Naive thymus-derived CD4-positive, alpha-beta T cell (primary cell): ENCODE measurements around the gene PAXX. TPM values are rescaled to one million over a fixed set of nuclear protein-coding genes. Genes with fewer than 3 reads are reported as not detected.
A peak's percentile ranks its signal among the peaks of the same experiment; 100 is the strongest.

ENCODE experiments used
- ATAC-seq: fragments of 150-1000 bp; cut with Tn5 transposase; 2 replicates; pipeline ENCODE4 v1.10.0; 2021; ENCODE audit warnings: mild to moderate bottlenecking, moderate library complexity
- CTCF ChIA-PET: fragments of 350-600 bp; sonication (Branson Sonifier 250); formaldehyde crosslinking; loops from one replicate; lab custom pipeline; 2021; ENCODE audit warnings: antibody characterized with exemption; lab: Charles Lee
- POLR2A ChIA-PET: fragments of 350-600 bp; sonication (Branson Sonifier 250); formaldehyde crosslinking; loops from one replicate; lab custom pipeline; 2021; ENCODE audit warnings: antibody characterized with exemption, inconsistent platforms; lab: Charles Lee
- DNase-seq, 9 donors: peaks; one replicate each; pipeline versions ENCODE4 v3.0.0 to v3.0.0-alpha.2; 2020 to 2022; ENCODE audit warnings: mixed read lengths in 1 of 9
- H3K27ac ChIP-seq: one replicate; pipeline ENCODE4 v1.7.0; 2013; ENCODE audit warnings: mild to moderate bottlenecking, low read depth, low read length, moderate library complexity
- H3K27me3 ChIP-seq, 2 donors: one replicate each; pipeline ENCODE4 v1.7.0; 2013; ENCODE audit warnings: low read length in 2 of 2, mild to moderate bottlenecking in 2 of 2, moderate library complexity in 2 of 2; ENCODE audit not compliant: control insufficient read depth in 2 of 2, insufficient read depth in 2 of 2
- H3K36me3 ChIP-seq, 3 experiments: 1 replicate in 2 of 3; 2 replicates in 1 of 3; pipeline ENCODE4 v1.7.0; 2013; ENCODE audit warnings: low read length in 3 of 3, mild to moderate bottlenecking in 3 of 3, moderate library complexity in 1 of 3; ENCODE audit not compliant: insufficient read depth in 3 of 3, control insufficient read depth in 2 of 3
- H3K4me1 ChIP-seq, 2 donors: one replicate each; pipeline ENCODE4 v1.7.0; 2013; ENCODE audit warnings: low read length in 2 of 2, mild to moderate bottlenecking in 2 of 2, moderate library complexity in 1 of 2; ENCODE audit not compliant: control insufficient read depth in 2 of 2, insufficient read depth in 2 of 2
- H3K4me3 ChIP-seq: 2 replicates; pipeline ENCODE4 v1.7.0; 2013; ENCODE audit warnings: mild to moderate bottlenecking, low read length
- H3K9me3 ChIP-seq, 3 experiments: 1 replicate in 2 of 3; 2 replicates in 1 of 3; pipeline ENCODE4 v1.7.0; 2013; ENCODE audit warnings: low read length in 3 of 3; ENCODE audit not compliant: control insufficient read depth in 2 of 3
- H3K27ac Mint-ChIP-seq, 9 donors: one replicate each; pipeline ENCODE4 v1.8.0; 2020 to 2022; ENCODE audit warnings: mixed read lengths in 9 of 9, mild to moderate bottlenecking in 8 of 9, moderate library complexity in 5 of 9, inconsistent platforms in 2 of 9
- H3K27me3 Mint-ChIP-seq, 5 donors: one replicate each; pipeline ENCODE4 v1.8.0; 2021 to 2022; ENCODE audit warnings: mixed read lengths in 5 of 5, mild to moderate bottlenecking in 1 of 5
- H3K36me3 Mint-ChIP-seq, 5 donors: one replicate each; pipeline ENCODE4 v1.8.0; 2020 to 2022; ENCODE audit warnings: mixed read lengths in 5 of 5, mild to moderate bottlenecking in 3 of 5, inconsistent platforms in 1 of 5
- H3K4me1 Mint-ChIP-seq, 7 donors: one replicate each; pipeline ENCODE4 v1.8.0; 2020 to 2022; ENCODE audit warnings: mixed read lengths in 7 of 7, mild to moderate bottlenecking in 3 of 7, inconsistent platforms in 1 of 7
- H3K4me3 Mint-ChIP-seq, 10 donors: one replicate each; pipeline ENCODE4 v1.8.0; 2020 to 2022; ENCODE audit warnings: mild to moderate bottlenecking in 10 of 10, mixed read lengths in 10 of 10, moderate library complexity in 6 of 10, inconsistent platforms in 2 of 10
- H3K9me3 Mint-ChIP-seq, 11 donors: one replicate each; pipeline ENCODE4 v1.8.0; 2020 to 2022; ENCODE audit warnings: mixed read lengths in 11 of 11, mild to moderate bottlenecking in 4 of 11, inconsistent platforms in 1 of 11, moderate library complexity in 1 of 11
- intact Hi-C, 2 donors: fragments of 100-400 bp; cut with micrococcal nuclease; formaldehyde crosslinking; loops; one replicate each; pipeline ENCODE4 v1.15.1; 2023
- polyA plus RNA-seq, 2 donors: library from polyadenylated mRNA; unstranded; fragments of 300-500 nt; fragmentation: Illumina TruSeq; gene quantifications; one replicate each; pipeline ENCODE4 v1.2.3, GENCODE V29; 2021
- total RNA-seq, 6 experiments: library from RNA in 5 of 6; stranded (reverse) in 5 of 6; gene quantifications; 1 replicate in 5 of 6; 2 replicates in 1 of 6; pipeline ENCODE4 v1.2.3 and lab custom pipeline; 2021 to 2026

PAXX gene
- total and polyA plus RNA-seq, 7 experiments from 2014 or later = 49.3 to 78.2 (median 66.0) TPM

- no peaks in the 10 kb centered on the region for H3K9me3 Mint-ChIP-seq
- peaks cover 0 to 5% (median 0%) of the 10 kb centered on the region in 5 donors for H3K36me3 Mint-ChIP-seq
- Histone ChIP-seq H3K27ac (no peak overlapping the region), H3K4me3 (no peak overlapping the region), H3K36me3 (peaks cover 0 to 29% (median 0%) of the 10 kb centered on the region in 3 experiments), H3K4me1 (no peaks in the 10 kb centered on the region), H3K9me3 (no peaks in the 10 kb centered on the region), H3K27me3 (no peaks in the 10 kb centered on the region)
- ChIA-PET POLR2A (no interaction called here), CTCF (interaction anchor here (0.6 to 0.8 kb wide), 2 partner anchors 11 to 190 kb away, joined by 3 to 5 read pairs; no protein-coding TSS in a partner anchor)
- DNase-seq (no peak), ATAC-seq (no peak)
- no peak overlapping the region for H3K27ac Mint-ChIP-seq
- no peaks in the 10 kb centered on the region for H3K27me3 Mint-ChIP-seq
- H3K4me3 Mint-ChIP-seq = no peak overlapping the region
- peaks cover 0 to 3% (median 0%) of the 10 kb centered on the region in 7 donors for H3K4me1 Mint-ChIP-seq
- intact Hi-C loops = no loop called here
These were observed 25.7 kb downstream of the PAXX start for GRCh38 chr9:137017791-137018497.

GRCh38 chr9:137018761-137019559, 26.7 kb downstream of the PAXX start:
- Histone ChIP-seq H3K27me3 (no peaks in the 10 kb centered on the region), H3K9me3 (no peaks in the 10 kb centered on the region), H3K36me3 (peaks cover 0 to 29% (median 0%) of the 10 kb centered on the region in 3 experiments), H3K4me3 (no peak overlapping the region), H3K27ac (no peak overlapping the region), H3K4me1 (no peaks in the 10 kb centered on the region)
- H3K27ac Mint-ChIP-seq = no peak overlapping the region
- no peak overlapping the region for H3K4me3 Mint-ChIP-seq
- ChIA-PET CTCF (interaction anchor here (0.6 kb wide), 3 partner anchors 25 to 655 kb away, joined by 4 to 8 read pairs (median 5); no protein-coding TSS in a partner anchor), POLR2A (no interaction called here)
- no peaks in the 10 kb centered on the region for H3K27me3 Mint-ChIP-seq
- H3K9me3 Mint-ChIP-seq = no peaks in the 10 kb centered on the region
- H3K4me1 Mint-ChIP-seq = peaks cover 0 to 3% (median 0%) of the 10 kb centered on the region in 7 donors
- H3K36me3 Mint-ChIP-seq = peaks cover 0 to 5% (median 0%) of the 10 kb centered on the region in 5 donors
- intact Hi-C loops = no loop called here
- ATAC-seq (no peak), DNase-seq (no peak)

DNA sequence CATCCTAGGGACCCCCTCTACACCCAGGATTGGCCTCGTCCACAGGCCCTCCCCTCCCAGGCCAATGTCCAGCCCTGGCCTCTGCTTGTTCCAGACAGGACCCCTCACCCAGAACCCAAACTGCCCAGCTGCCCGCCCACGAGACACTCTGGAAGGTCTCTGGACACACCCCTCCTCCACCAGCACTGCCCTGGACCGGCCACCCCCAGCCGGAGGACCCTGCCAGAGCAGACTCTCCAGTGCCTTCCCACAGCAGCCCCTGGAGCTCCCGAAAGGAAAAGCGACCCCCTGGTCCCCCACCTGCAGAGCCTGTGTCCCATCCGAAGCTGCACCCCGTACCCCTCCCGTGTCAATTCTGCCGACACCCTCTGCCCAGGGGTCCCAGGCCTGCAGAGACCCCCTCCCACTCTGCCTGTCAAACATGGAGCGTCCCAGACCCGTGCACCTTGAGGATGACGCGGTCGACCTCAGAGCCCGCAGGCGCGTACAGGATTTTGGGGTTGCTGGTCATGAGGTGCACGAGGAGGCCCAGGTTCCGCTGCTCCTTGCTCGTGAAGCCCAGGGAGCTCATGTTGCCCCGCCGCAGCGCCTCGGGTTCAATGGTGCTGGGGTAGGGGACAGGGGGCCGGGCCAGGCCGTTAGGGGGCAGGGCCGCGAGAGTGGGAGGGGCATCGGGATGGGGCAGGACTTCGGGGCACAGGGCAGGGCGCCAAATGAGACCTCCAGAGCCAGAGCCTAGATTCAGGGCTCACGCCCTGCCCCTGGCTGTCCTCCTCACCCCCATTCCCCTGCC, 27.9 kb downstream of the PAXX start:
- POLR2A ChIA-PET = no interaction called here
- intact Hi-C loops = loop anchor here in 1 of 2 donors (5.0 kb wide), 1 partner anchor 118 kb away; no protein-coding TSS in a partner anchor
- H3K27ac Mint-ChIP-seq = no peak overlapping the region

GRCh38 chr9:137020771-137021567, 28.7 kb downstream of the PAXX start:
- H3K36me3 ChIP-seq = peaks cover 0 to 19% (median 0%) of the 10 kb centered on the region in 3 experiments
- H3K27ac ChIP-seq = no peak overlapping the region
- no peak overlapping the region for H3K4me3 ChIP-seq
- ATAC-seq = no peak
- intact Hi-C loops = loop anchor here in 1 of 2 donors (5.0 kb wide), 1 partner anchor 119 kb away; no protein-coding TSS in a partner anchor
- Mint-ChIP-seq H3K9me3 (no peaks in the 10 kb centered on the region), H3K4me1 (peaks cover 0 to 3% (median 0%) of the 10 kb centered on the region in 7 donors), H3K27ac (no peak overlapping the region), H3K4me3 (no peak overlapping the region), H3K36me3 (peaks cover 0 to 5% (median 0%) of the 10 kb centered on the region in 5 donors), H3K27me3 (no peaks in the 10 kb centered on the region)
- H3K9me3 ChIP-seq = no peaks in the 10 kb centered on the region
- DNase-seq = no peak
- CTCF ChIA-PET = interaction anchor here (0.6 kb wide), 1 partner anchor 45 kb away, joined by 3 read pairs; no protein-coding TSS in a partner anchor
- H3K27me3 ChIP-seq = no peaks in the 10 kb centered on the region
- POLR2A ChIA-PET = interaction anchor here (0.8 to 0.9 kb wide), 2 partner anchors 14 to 77 kb away, joined by 4 read pairs; partner anchors contain the start of gene FBXW5
- H3K4me1 ChIP-seq = peaks cover 0 to under 1% of the 10 kb centered on the region in 2 donors

More for the DNA sequence above, 27.9 kb downstream of the PAXX start:
- Histone ChIP-seq H3K27me3 (no peaks in the 10 kb centered on the region), H3K27ac (no peak overlapping the region), H3K4me3 (no peak overlapping the region), H3K36me3 (peaks cover 0 to 22% (median 0%) of the 10 kb centered on the region in 3 experiments), H3K9me3 (no peaks in the 10 kb centered on the region), H3K4me1 (no peaks in the 10 kb centered on the region)
- no peak for DNase-seq
- ATAC-seq = no peak
- Mint-ChIP-seq H3K4me3 (no peak overlapping the region), H3K4me1 (peaks cover 0 to 3% (median 0%) of the 10 kb centered on the region in 7 donors), H3K36me3 (peaks cover 0 to 5% (median 0%) of the 10 kb centered on the region in 5 donors), H3K9me3 (no peaks in the 10 kb centered on the region), H3K27me3 (no peaks in the 10 kb centered on the region)
- CTCF ChIA-PET = interaction anchor here (0.6 kb wide), 2 partner anchors 24 to 44 kb away, joined by 3 to 4 read pairs; no protein-coding TSS in a partner anchor

DNA sequence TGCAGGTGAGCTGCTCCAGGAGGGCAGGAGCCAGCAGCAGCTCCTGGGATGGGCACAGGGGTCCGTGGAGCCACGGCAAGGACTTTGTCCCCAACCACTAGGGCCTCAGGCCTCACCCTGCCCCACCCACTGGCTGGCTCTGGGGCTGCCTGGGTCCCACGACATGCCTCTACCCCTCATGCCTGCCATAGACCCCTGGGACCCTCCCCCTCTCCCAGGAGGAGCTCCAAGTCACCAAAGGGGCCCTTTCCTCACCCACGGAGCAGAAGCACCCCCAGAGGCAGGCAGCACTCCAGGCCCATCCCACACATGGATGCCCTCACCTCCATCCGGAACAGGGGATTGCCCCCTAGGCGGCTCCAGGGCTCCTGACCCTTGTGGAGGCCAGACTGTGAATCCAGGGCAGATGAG, 29.4 kb downstream of the PAXX start:
- no peak overlapping the region for H3K27ac ChIP-seq

More for the DNA sequence above, 29.4 kb downstream of the PAXX start:
- ChIA-PET CTCF (no interaction called here), POLR2A (interaction anchor here (0.8 to 0.9 kb wide), 2 partner anchors 13 to 77 kb away, joined by 4 read pairs; partner anchors contain the start of gene FBXW5)
- Mint-ChIP-seq H3K4me3 (no peak overlapping the region), H3K36me3 (peaks cover 0 to 5% (median 0%) of the 10 kb centered on the region in 5 donors), H3K9me3 (no peaks in the 10 kb centered on the region), H3K27me3 (no peaks in the 10 kb centered on the region), H3K4me1 (peaks cover 0 to 3% (median 0%) of the 10 kb centered on the region in 7 donors), H3K27ac (peak overlapping the region in 1 of 9 donors; percentile 33)
- no peaks in the 10 kb centered on the region for H3K9me3 ChIP-seq
- no peaks in the 10 kb centered on the region for H3K27me3 ChIP-seq
- no peak overlapping the region for H3K4me3 ChIP-seq
- intact Hi-C loops = loop anchor here in 1 of 2 donors (5.0 kb wide), 1 partner anchor 119 kb away; no protein-coding TSS in a partner anchor
- H3K4me1 ChIP-seq = peaks cover 0 to 6% of the 10 kb centered on the region in 2 donors
- peaks cover 0 to 13% (median 0%) of the 10 kb centered on the region in 3 experiments for H3K36me3 ChIP-seq
- no peak for ATAC-seq
- peak in 1 of 9 donors; percentile 22 for DNase-seq
